Endothelial cell of umbilical vein (primary cell): ENCODE measurements around the gene LMO7. TPM values are rescaled to one million over a fixed set of nuclear protein-coding genes. Genes with fewer than 3 reads are reported as not detected.

ENCODE experiments used
- BruUV-seq: library from RNA; stranded (reverse); fragments of 400-500 nt; replicated peaks from 2 replicates; lab custom pipeline; 2021; lab: Mats Ljungman, UMichigan
- CTCF ChIA-PET: fragments of 300-600, 350-600 bp; sonication (Branson Sonifier 250); formaldehyde crosslinking; loops from one replicate; lab custom pipeline; 2021; ENCODE audit warnings: antibody characterized with exemption, inconsistent platforms; lab: Charles Lee
- POLR2A ChIA-PET: fragments of 300-600, 350-600 bp; sonication (Branson Sonifier 250); formaldehyde crosslinking; loops from one replicate; lab custom pipeline; 2021; ENCODE audit warnings: antibody characterized with exemption, inconsistent platforms; lab: Charles Lee
- DNase-seq: peaks from one replicate; pipeline ENCODE4 v3.0.0-alpha.2; 2011; ENCODE audit warnings: low read depth, low spot score
- FAIRE-seq: peaks from 2 replicates; lab custom pipeline; 2011; peaks lifted over from hg19 to GRCh38; lab: Jason Lieb, UNC
- H2AFZ ChIP-seq: 2 replicates; pipeline ENCODE4 v1.6.0; 2012; ENCODE audit warnings: low read depth, low read length, control low read depth, inconsistent platforms
- H3K27ac ChIP-seq: 2 replicates; pipeline ENCODE4 v1.5.1; 2011; ENCODE audit warnings: low read depth, mild to moderate bottlenecking, control low read depth, low read length, moderate library complexity; ENCODE audit not compliant: insufficient read depth
- H3K27me3 ChIP-seq, 2 experiments: 2 replicates each; pipeline versions ENCODE4 v1.6.0 to v1.6.1; 2011; ENCODE audit warnings: low read length in 2 of 2, mixed read lengths in 1 of 2; ENCODE audit not compliant: control insufficient read depth in 2 of 2, insufficient read depth in 2 of 2
- H3K36me3 ChIP-seq, 2 experiments: 2 replicates in 1 of 2; 3 replicates in 1 of 2; pipeline ENCODE4 v1.5.1; 2011; ENCODE audit warnings: low read length in 2 of 2, mild to moderate bottlenecking in 1 of 2, moderate library complexity in 1 of 2; ENCODE audit not compliant: control insufficient read depth in 2 of 2, insufficient read depth in 2 of 2; ENCODE audit errors: extremely low read depth in 1 of 2
- H3K4me1 ChIP-seq: 3 replicates; pipeline ENCODE4 v1.5.1; 2011; ENCODE audit warnings: mild to moderate bottlenecking, low read length; ENCODE audit not compliant: control insufficient read depth, insufficient read depth; ENCODE audit errors: extremely low read depth
- H3K4me2 ChIP-seq: 2 replicates; pipeline ENCODE4 v1.6.1; 2011; ENCODE audit warnings: low read length, control low read depth, mixed read lengths; ENCODE audit not compliant: insufficient read depth
- H3K4me3 ChIP-seq, 3 experiments: fragments of 200-600 bp in 1 of 3; sonication (generic), shearing (Covaris generic) in 1 of 3; replicated peaks in 1 of 3; 2 replicates each; pipeline ENCODE4 v1.5.1; 2011 to 2016; ENCODE audit warnings: control low read depth in 3 of 3, low read length in 3 of 3, mild to moderate bottlenecking in 2 of 3, inconsistent platforms in 1 of 3, low read depth in 1 of 3, moderate library complexity in 1 of 3; ENCODE audit not compliant: insufficient read depth in 1 of 3
- H3K79me2 ChIP-seq: 2 replicates; pipeline ENCODE4 v1.6.0; 2012; ENCODE audit warnings: low read length, inconsistent platforms; ENCODE audit not compliant: control insufficient read depth, insufficient read depth
- H3K9ac ChIP-seq: replicated peaks from 2 replicates; pipeline ENCODE3; 2011; ENCODE audit warnings: low read length, control low read depth; ENCODE audit not compliant: insufficient read depth; ENCODE audit errors: extremely low read depth
- H3K9me1 ChIP-seq: replicated peaks from 3 replicates; pipeline ENCODE4 v1.6.0; 2011; ENCODE audit warnings: mild to moderate bottlenecking, low read length; ENCODE audit not compliant: control insufficient read depth, insufficient read depth; ENCODE audit errors: extremely low read depth
- H3K9me3 ChIP-seq: replicated peaks from 2 replicates; pipeline ENCODE4 v1.5.1; 2012; ENCODE audit warnings: low read length, inconsistent platforms; ENCODE audit not compliant: control insufficient read depth, insufficient read depth
- H4K20me1 ChIP-seq: replicated peaks from 2 replicates; pipeline ENCODE3; 2011; ENCODE audit warnings: mild to moderate bottlenecking, low read length; ENCODE audit not compliant: control insufficient read depth, insufficient read depth; ENCODE audit errors: extremely low read depth
- EZH2 ChIP-seq: IDR thresholded peaks from 2 replicates; pipeline ENCODE4 v1.6.1; 2012; ENCODE audit warnings: borderline replicate concordance, low read depth, mild to moderate bottlenecking, moderate library complexity, low read length, inconsistent platforms; ENCODE audit not compliant: severe bottlenecking
- FOS ChIP-seq: IDR thresholded peaks from 2 replicates; pipeline ENCODE4 v1.6.1; 2011; ENCODE audit warnings: mild to moderate bottlenecking, low read length, moderate library complexity, borderline replicate concordance; ENCODE audit not compliant: insufficient read depth
- JUN ChIP-seq: IDR thresholded peaks from 2 replicates; pipeline ENCODE4 v1.6.1; 2011; ENCODE audit warnings: borderline replicate concordance, low read depth; ENCODE audit not compliant: insufficient read length, insufficient read depth
- MYC ChIP-seq: IDR thresholded peaks from one replicate; pipeline ENCODE4 v1.6.1; 2011; ENCODE audit warnings: mild to moderate bottlenecking, low read depth, low read length
- POLR2A ChIP-seq: IDR thresholded peaks from 2 replicates; pipeline ENCODE4 v1.6.1; 2012; ENCODE audit warnings: low read depth, mild to moderate bottlenecking, control low read depth, low read length
- dilution Hi-C: fragments of 300-500 bp; cut with MboI; formaldehyde crosslinking; loops from one replicate; pipeline ENCODE4 v1.15.0; 2019; ENCODE audit warnings: low sequenced_read_pairs; ENCODE audit not compliant: extremely low pct_ligation_motif_present
- intact Hi-C: fragments of 100-400 bp; cut with micrococcal nuclease; formaldehyde crosslinking; loops from one replicate; pipeline ENCODE4 v1.10.0; 2022
- polyA plus RNA-seq, 4 experiments: library from polyadenylated mRNA; depleted of rRNA in 3 of 4; stranded (reverse) in 3 of 4; unstranded in 1 of 4; fragments of >200 nt; gene quantifications; 2 replicates each; pipeline versions ENCODE4 v1.2.1 to v1.2.3, GENCODE V29; 2011 to 2012; ENCODE audit warnings: missing spikeins in 1 of 4
- total RNA-seq: library from RNA; stranded (reverse); gene quantifications from 2 replicates; pipeline ENCODE4 v1.2.3, GENCODE V29; 2021
- TF ChIP-seq, protein P1 (sequence below), 2 donors: IDR thresholded peaks; 1 replicate in 1 of 2; 2 replicates in 1 of 2; pipeline ENCODE4 v1.5.1; 2011; ENCODE audit warnings: low read length in 2 of 2, mild to moderate bottlenecking in 2 of 2, moderate library complexity in 2 of 2, control low read depth in 1 of 2, inconsistent platforms in 1 of 2, low read depth in 1 of 2; ENCODE audit not compliant: insufficient read depth in 1 of 2; ENCODE audit errors: extremely low read depth in 1 of 2
- TF ChIP-seq, protein P2 (sequence below): IDR thresholded peaks from 2 replicates; pipeline ENCODE4 v1.6.1; 2011; ENCODE audit not compliant: insufficient read depth, insufficient read length

The LMO7 gene
- total and polyA plus RNA-seq, 2 donors (not counting 3 experiments of a cell fraction or from before 2014, with no cell fraction given): 10.5 to 21.1 TPM

- Histone ChIP-seq H4K20me1 (no peaks in the 10 kb centered on the region), H3K36me3 (no peaks in the 10 kb centered on the region), H3K79me2 (no peaks in the 10 kb centered on the region), H3K9ac (no peak overlapping the region), H3K27me3 (no peaks in the 10 kb centered on the region), H3K4me3 (no peak overlapping the region), H2AFZ (no peak overlapping the region), H3K27ac (no peak overlapping the region), H3K9me3 (no peaks in the 10 kb centered on the region), H3K4me1 (no peaks in the 10 kb centered on the region), H3K4me2 (no peak overlapping the region), H3K9me1 (no peaks in the 10 kb centered on the region)
- ChIA-PET CTCF (no interaction called here), POLR2A (no interaction called here)
- no peak for DNase-seq
- dilution Hi-C loops (no loop called here), intact Hi-C loops (no loop called here)
- no peak for TF ChIP-seq FOS
- TF ChIP-seq POLR2A: no peak
- TF ChIP-seq JUN: no peak
- BruUV-seq: no TSS peak
- FAIRE-seq: no peak
These were observed 182.2 kb downstream of the LMO7 start for GRCh38 chr13:75818179-75818967.

DNA sequence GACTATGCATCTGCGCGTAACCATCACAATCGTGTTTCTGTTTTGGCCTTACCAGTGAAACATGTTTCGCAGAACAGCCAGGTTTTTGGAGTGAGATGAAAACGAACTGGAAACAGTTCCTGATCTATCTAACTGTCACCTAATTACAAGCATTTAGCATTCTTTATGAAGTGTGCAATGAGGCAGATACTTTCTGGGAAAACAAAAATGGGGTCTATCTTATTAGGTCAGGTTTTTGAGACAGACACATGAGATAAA lies 182.8 kb downstream of the LMO7 start:
- dilution Hi-C loops (no loop called here), intact Hi-C loops (no loop called here)
- DNase-seq (no peak), FAIRE-seq (no peak)
- Histone ChIP-seq H4K20me1 (no peaks in the 10 kb centered on the region), H3K9me1 (no peaks in the 10 kb centered on the region), H2AFZ (no peak overlapping the region), H3K4me3 (no peak overlapping the region), H3K27me3 (no peaks in the 10 kb centered on the region), H3K36me3 (no peaks in the 10 kb centered on the region), H3K27ac (no peak overlapping the region), H3K79me2 (no peaks in the 10 kb centered on the region), H3K9me3 (no peaks in the 10 kb centered on the region), H3K9ac (no peak overlapping the region), H3K4me2 (no peak overlapping the region), H3K4me1 (no peaks in the 10 kb centered on the region)
- ChIA-PET POLR2A (no interaction called here), CTCF (no interaction called here)
- TF ChIP-seq, protein P1, sequence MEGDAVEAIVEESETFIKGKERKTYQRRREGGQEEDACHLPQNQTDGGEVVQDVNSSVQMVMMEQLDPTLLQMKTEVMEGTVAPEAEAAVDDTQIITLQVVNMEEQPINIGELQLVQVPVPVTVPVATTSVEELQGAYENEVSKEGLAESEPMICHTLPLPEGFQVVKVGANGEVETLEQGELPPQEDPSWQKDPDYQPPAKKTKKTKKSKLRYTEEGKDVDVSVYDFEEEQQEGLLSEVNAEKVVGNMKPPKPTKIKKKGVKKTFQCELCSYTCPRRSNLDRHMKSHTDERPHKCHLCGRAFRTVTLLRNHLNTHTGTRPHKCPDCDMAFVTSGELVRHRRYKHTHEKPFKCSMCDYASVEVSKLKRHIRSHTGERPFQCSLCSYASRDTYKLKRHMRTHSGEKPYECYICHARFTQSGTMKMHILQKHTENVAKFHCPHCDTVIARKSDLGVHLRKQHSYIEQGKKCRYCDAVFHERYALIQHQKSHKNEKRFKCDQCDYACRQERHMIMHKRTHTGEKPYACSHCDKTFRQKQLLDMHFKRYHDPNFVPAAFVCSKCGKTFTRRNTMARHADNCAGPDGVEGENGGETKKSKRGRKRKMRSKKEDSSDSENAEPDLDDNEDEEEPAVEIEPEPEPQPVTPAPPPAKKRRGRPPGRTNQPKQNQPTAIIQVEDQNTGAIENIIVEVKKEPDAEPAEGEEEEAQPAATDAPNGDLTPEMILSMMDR (IDR thresholded peaks at IDR 0.05; ENCODE audit: extremely low read depth in 1 of 2, insufficient read depth in 1 of 2, low read depth in 1 of 2, low read length in 2 of 2): no peak
- TF ChIP-seq, protein P2, sequence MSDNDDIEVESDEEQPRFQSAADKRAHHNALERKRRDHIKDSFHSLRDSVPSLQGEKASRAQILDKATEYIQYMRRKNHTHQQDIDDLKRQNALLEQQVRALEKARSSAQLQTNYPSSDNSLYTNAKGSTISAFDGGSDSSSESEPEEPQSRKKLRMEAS: no peak
- TF ChIP-seq MYC: no peak
- TF ChIP-seq POLR2A: no peak
- TF ChIP-seq EZH2: no peak
- BruUV-seq: no TSS peak
